A549 (cell line): ENCODE data around the gene TMEM191C. TPM values are rescaled to one million over a fixed set of nuclear protein-coding genes. Genes with fewer than 3 reads are reported as not detected.
"Not testable (repeated sequence)": the region's sequence is repeated elsewhere in the genome, so short reads cannot be mapped to it uniquely, and the experiment has no call there.

Experiments used
- ATAC-seq, 2 experiments: fragments of 200-7000 bp in 1 of 2; fragments of >200 bp in 1 of 2; cut with Nextera tagmentation in 1 of 2; cut with Tn5 transposase in 1 of 2; 3 replicates each; pipeline versions ENCODE4 v1.8.0 to v1.9.1; 2018 to 2020; ENCODE audit warnings: mild to moderate bottlenecking in 1 of 2, moderate library complexity in 1 of 2
- CTCF ChIA-PET: fragments of 300-600 bp; sonication (Branson Sonifier 250); formaldehyde crosslinking; extraction: SDS; loops from one replicate; lab custom pipeline; 2021; ENCODE audit warnings: antibody characterized with exemption, inconsistent platforms; lab: Yijun Ruan, JAX
- POLR2A ChIA-PET: fragments of 350-600 bp; formaldehyde crosslinking; extraction: SDS; loops from one replicate; lab custom pipeline; 2021; ENCODE audit warnings: antibody characterized with exemption, inconsistent platforms; lab: Yijun Ruan, JAX
- DNase-seq, 2 experiments: peaks; one replicate each; pipeline versions ENCODE4 v3.0.0 to v3.0.0-alpha.2; 2011 to 2016; ENCODE audit warnings: low read depth in 1 of 2, low spot score in 1 of 2
- FAIRE-seq: peaks from 2 replicates; lab custom pipeline; 2011; peaks lifted over from hg19 to GRCh38; lab: Jason Lieb, UNC
- H3K27ac ChIP-seq, 2 experiments: fragments of >200 bp; sonication (Bioruptor Twin); formaldehyde crosslinking; 3 replicates each; pipeline ENCODE4 v1.5.1; 2016 to 2017
- H3K4me1 ChIP-seq: fragments of >200 bp; sonication (Bioruptor Twin); formaldehyde crosslinking; 3 replicates; pipeline ENCODE4 v1.6.1; 2016
- H3K4me2 ChIP-seq: fragments of >200 bp; sonication (Bioruptor Twin); formaldehyde crosslinking; 3 replicates; pipeline ENCODE4 v1.6.1; 2016
- H3K4me3 ChIP-seq: fragments of >200 bp; sonication (Bioruptor Twin); formaldehyde crosslinking; 3 replicates; pipeline ENCODE4 v1.5.1; 2016
- H3K9me3 ChIP-seq: fragments of >200 bp; sonication (Bioruptor Twin); formaldehyde crosslinking; 3 replicates; pipeline ENCODE4 v1.6.1; 2016
- WGBS: methylation state at CpG from one replicate; pipeline ENCODE4 v1.1.6; 2017; ENCODE audit errors: missing lambda C conversion rate; 5-methylcytosine and 5-hydroxymethylcytosine counted together
- polyA minus RNA-seq: library from RNA; depleted of rRNA, polyadenylated mRNA; stranded (reverse); fragments of >200 nt; gene quantifications from 2 replicates; pipeline ENCODE4 v1.2.3, GENCODE V29; 2011; rRNA and poly(A)+ RNA removed
- polyA plus RNA-seq, 4 experiments: library from polyadenylated mRNA; depleted of rRNA in 3 of 4; stranded (reverse); fragments of >200 nt; fragmentation: RNase III in 1 of 4; extraction: RNeasy Plus Mini Kit Qiagen cat#74134 plus additional on column Dnase treatment in 1 of 4; gene quantifications; 2 replicates in 3 of 4; 3 replicates in 1 of 4; pipeline ENCODE4 v1.2.3, GENCODE V29; 2011 to 2017

Gene TMEM191C
- polyA plus RNA-seq (2011; rRNA removed) (0.57 and 0.71 TPM in 2 replicates), polyA plus RNA-seq (2017; fragmentation: RNase III; extraction: RNeasy Plus Mini Kit Qiagen cat#74134 plus additional on column Dnase treatment) (0.44 to 1.2 TPM (median 0.58 TPM) in 3 replicates), polyA minus RNA-seq (0.54 TPM in 1 of 2 replicates, not detected in the other)
- 1.4 and 1.5 TPM in 2 replicates for polyA plus RNA-seq (2012; cell fraction: cytosol; rRNA removed)
- polyA plus RNA-seq (2012; cell fraction: nucleus; rRNA removed): 8.5 and 13.2 TPM in 2 replicates

- H3K27ac ChIP-seq: peak within 1 kb of the TSS; percentile 26 to 72; a peak in 3 of 6 replicates
- H3K4me2 ChIP-seq, FAIRE-seq, POLR2A ChIA-PET, H3K4me1 ChIP-seq, CTCF ChIA-PET, DNase-seq, H3K9me3 ChIP-seq: not testable (repeated sequence)
- no CpG with 5 or more reads among the region's 74 CpGs for WGBS
- ATAC-seq: peak; percentile 37 to 68
- H3K4me3 ChIP-seq: peak within 1 kb of the TSS; percentile 31; the same call in 2 of the 3 replicates
These were observed at the start of gene TMEM191C for GRCh38 chr22:21467337-21468193. TMEM191C (plus strand) TSS chr22:21467387; CDS start chr22:21467460, 73 bp downstream.

- POLR2A ChIA-PET, H3K9me3 ChIP-seq, DNase-seq, CTCF ChIA-PET, H3K4me1 ChIP-seq, FAIRE-seq: not testable (repeated sequence)
- peak overlapping the region; percentile 59 to 83; a peak in 4 of 6 replicates for H3K27ac ChIP-seq
- H3K4me3 ChIP-seq: peak overlapping the region; percentile 49
- peak overlapping the region; percentile 45; the same call in 1 of the 3 replicates for H3K4me2 ChIP-seq
- peak; percentile 37 to 47; a peak in 5 of 6 replicates for ATAC-seq
- 0% methylated on average over 11 of the region's 33 CpGs for WGBS
These were observed 49.3 kb upstream of the TMEM191C start for GRCh38 chr22:21417853-21418252.

GRCh38 chr22:21418974-21419638 lies 48.1 kb upstream of the TMEM191C start:
- CTCF ChIA-PET, H3K4me2 ChIP-seq, H3K4me3 ChIP-seq, H3K27ac ChIP-seq, ATAC-seq, FAIRE-seq, DNase-seq, H3K9me3 ChIP-seq, H3K4me1 ChIP-seq, POLR2A ChIA-PET: not testable (repeated sequence)
- WGBS: 82% methylated on average over 5 of the region's 15 CpGs

- H3K27ac ChIP-seq, CTCF ChIA-PET, POLR2A ChIA-PET, H3K4me2 ChIP-seq, H3K4me1 ChIP-seq, H3K4me3 ChIP-seq, H3K9me3 ChIP-seq, FAIRE-seq, DNase-seq: not testable (repeated sequence)
- WGBS: 81% methylated on average over 5 of the region's 19 CpGs
- ATAC-seq: peak in 1 of 2 experiments; percentile 44; a peak in 3 of 6 replicates
These were observed 46.9 kb upstream of the TMEM191C start for GRCh38 chr22:21420180-21420763.

- ATAC-seq: peak in 1 of 2 experiments; percentile 47; a peak in 4 of 6 replicates
- H3K4me3 ChIP-seq, H3K27ac ChIP-seq, H3K4me1 ChIP-seq, H3K9me3 ChIP-seq, H3K4me2 ChIP-seq, CTCF ChIA-PET, FAIRE-seq, DNase-seq, POLR2A ChIA-PET: not testable (repeated sequence)
- no CpG with 5 or more reads among the region's 12 CpGs for WGBS
These were observed 43.0 kb upstream of the TMEM191C start for GRCh38 chr22:21424084-21424709.

GRCh38 chr22:21434378-21435233 lies 32.6 kb upstream of the TMEM191C start:
- H3K27ac ChIP-seq, H3K9me3 ChIP-seq, H3K4me1 ChIP-seq, ATAC-seq, DNase-seq, POLR2A ChIA-PET, H3K4me3 ChIP-seq, FAIRE-seq, CTCF ChIA-PET, H3K4me2 ChIP-seq: not testable (repeated sequence)
- WGBS: no CpG with 5 or more reads among the region's 15 CpGs

GRCh38 chr22:21435998-21436810 lies 31.0 kb upstream of the TMEM191C start:
- DNase-seq, FAIRE-seq, H3K4me1 ChIP-seq, CTCF ChIA-PET, POLR2A ChIA-PET, H3K4me3 ChIP-seq, H3K9me3 ChIP-seq: not testable (repeated sequence)
- no CpG with 5 or more reads among the region's 12 CpGs for WGBS
- Histone ChIP-seq H3K27ac (peak overlapping the region; percentile 45 to 74; a peak in 2 of 6 replicates), H3K4me2 (peak overlapping the region; percentile 59; the same call in 2 of the 3 replicates)
- ATAC-seq: peak; percentile 72 to 87

- H3K4me3 ChIP-seq, H3K9me3 ChIP-seq, H3K4me1 ChIP-seq, DNase-seq, H3K4me2 ChIP-seq, FAIRE-seq, H3K27ac ChIP-seq, POLR2A ChIA-PET, CTCF ChIA-PET, ATAC-seq: not testable (repeated sequence)
- WGBS: 91% methylated on average over 4 of the region's 6 CpGs
These were observed 29.2 kb upstream of the TMEM191C start for GRCh38 chr22:21438013-21438412.

GRCh38 chr22:21440018-21440636 lies 27.1 kb upstream of the TMEM191C start:
- H3K4me1 ChIP-seq, H3K4me2 ChIP-seq, POLR2A ChIA-PET, CTCF ChIA-PET, DNase-seq, H3K4me3 ChIP-seq, H3K27ac ChIP-seq, FAIRE-seq, H3K9me3 ChIP-seq: not testable (repeated sequence)
- WGBS: no CpG with 5 or more reads among the region's 10 CpGs
- peak; percentile 11 to 15; a peak in 5 of 6 replicates for ATAC-seq
